Prostate gland (tissue), 2 donors: ENCODE data around the gene FLT1. TPM values are rescaled to one million over a fixed set of nuclear protein-coding genes. Genes with fewer than 3 reads are reported as not detected.

Experiments used
- DNase-seq: peaks from one replicate; pipeline ENCODE4 v3.0.0-alpha.2; 2019; ENCODE audit warnings: low spot score
- H3K27ac ChIP-seq, 2 donors: fragments of 200-600 bp; sonication (generic); 2 replicates each; pipeline ENCODE4 v1.5.1; 2017 to 2019
- H3K27me3 ChIP-seq: fragments of 200-600 bp; sonication (generic); replicated peaks from 2 replicates; pipeline ENCODE4 v1.5.1; 2019; ENCODE audit not compliant: insufficient read depth
- H3K36me3 ChIP-seq, 2 donors: fragments of 200-600 bp; sonication (generic); 1 replicate in 1 of 2; 2 replicates in 1 of 2; pipeline versions ENCODE4 v1.5.1 to v1.8.1; 2017 to 2019
- H3K4me1 ChIP-seq: fragments of 200-600 bp; sonication (generic); replicated peaks from 2 replicates; pipeline ENCODE4 v1.5.1; 2019
- H3K4me3 ChIP-seq, 2 donors: fragments of 200-600 bp; sonication (generic); 2 replicates each; pipeline ENCODE4 v1.5.1; 2017 to 2019
- H3K9me3 ChIP-seq: fragments of 200-600 bp; sonication (generic); 2 replicates; pipeline ENCODE4 v1.5.1; 2017
- CTCF ChIP-seq, 4 experiments: fragments of 200-600 bp in 2 of 4; fragments of 450-650 bp in 2 of 4; sonication (generic) in 2 of 4; IDR thresholded peaks; 1 replicate in 3 of 4; 2 replicates in 1 of 4; pipeline ENCODE4 v1.5.1; 2016 to 2019; ENCODE audit warnings: antibody characterized with exemption in 4 of 4, mild to moderate bottlenecking in 2 of 4, moderate library complexity in 2 of 4
- POLR2A ChIP-seq: fragments of 450-650 bp; IDR thresholded peaks from one replicate; pipeline ENCODE4 v1.6.1; 2016; ENCODE audit warnings: antibody characterized with exemption, mild to moderate bottlenecking
- POLR2AphosphoS5 ChIP-seq: sonication (generic); formaldehyde crosslinking; IDR thresholded peaks from one replicate; pipeline ENCODE4 v1.6.1; 2017; ENCODE audit warnings: antibody characterized with exemption
- WGBS: methylation state at CpG from one replicate; pipeline ENCODE4 v1.1.5; 2018; 5-methylcytosine and 5-hydroxymethylcytosine counted together
- intact Hi-C: fragments of 100-400 bp; cut with DNase I; formaldehyde crosslinking; loops from one replicate; pipeline ENCODE4 v1.14.2; 2022
- total RNA-seq, 2 donors: library from RNA; depleted of rRNA; stranded (reverse); fragments of >200 nt; gene quantifications; one replicate each; pipeline ENCODE4 v1.1.0, GENCODE V29; 2016

Gene FLT1
- total RNA-seq, 2 donors from 2014 or later, result 9.1 to 27.0 TPM

- H3K27ac ChIP-seq, result no peak overlapping the region
- intact Hi-C loops, result no loop called here
- TF ChIP-seq POLR2AphosphoS5, result no peak
- TF ChIP-seq POLR2A, result no peak
- no peak for TF ChIP-seq CTCF (IDR thresholded peaks at IDR 0.05)
- H3K9me3 ChIP-seq, result no peaks in the 10 kb centered on the region
- WGBS, result 85% methylated on average over 5 of the region's 5 CpGs
- no peaks in the 10 kb centered on the region for H3K4me1 ChIP-seq
- no peaks in the 10 kb centered on the region for H3K36me3 ChIP-seq
- H3K27me3 ChIP-seq, result peaks cover 10% of the 10 kb centered on the region
- no peak overlapping the region for H3K4me3 ChIP-seq
- no peak for DNase-seq
Measured at GRCh38 chr13:28499609-28500008, 4.7 kb upstream of the FLT1 start.

GRCh38 chr13:28498481-28499115 lies 3.7 kb upstream of the FLT1 start:
- Histone ChIP-seq H3K4me3 (no peak overlapping the region), H3K27me3 (peaks cover 20% of the 10 kb centered on the region), H3K27ac (no peak overlapping the region), H3K36me3 (no peaks in the 10 kb centered on the region), H3K4me1 (no peaks in the 10 kb centered on the region), H3K9me3 (no peaks in the 10 kb centered on the region)
- intact Hi-C loops, result no loop called here
- WGBS, result 81% methylated on average over 16 of the region's 16 CpGs
- TF ChIP-seq POLR2AphosphoS5 (no peak), CTCF (IDR thresholded peaks at IDR 0.05) (no peak), POLR2A (no peak)
- DNase-seq, result no peak

GRCh38 chr13:28497143-28497876 lies 2.4 kb upstream of the FLT1 start:
- intact Hi-C loops, result no loop called here
- Histone ChIP-seq H3K4me1 (no peaks in the 10 kb centered on the region), H3K36me3 (no peaks in the 10 kb centered on the region), H3K27ac (no peak overlapping the region), H3K27me3 (peaks cover 21% of the 10 kb centered on the region), H3K9me3 (no peaks in the 10 kb centered on the region), H3K4me3 (no peak overlapping the region)
- WGBS, result 63% methylated on average over 4 of the region's 4 CpGs
- DNase-seq, result no peak
- TF ChIP-seq POLR2AphosphoS5 (no peak), POLR2A (no peak), CTCF (IDR thresholded peaks at IDR 0.05) (no peak)

GRCh38 chr13:28496188-28496564 lies 1.2 kb upstream of the FLT1 start:
- Histone ChIP-seq H3K36me3 (no peaks in the 10 kb centered on the region), H3K4me1 (no peaks in the 10 kb centered on the region), H3K27me3 (peaks cover 21% of the 10 kb centered on the region), H3K27ac (no peak overlapping the region), H3K4me3 (no peak overlapping the region), H3K9me3 (no peaks in the 10 kb centered on the region)
- intact Hi-C loops, result no loop called here
- no peak for DNase-seq
- TF ChIP-seq CTCF (IDR thresholded peaks at IDR 0.05) (no peak), POLR2A (no peak), POLR2AphosphoS5 (no peak)
- 45% methylated on average over 10 of the region's 10 CpGs for WGBS
